Glutamatergic neuron (in vitro differentiated cells): Measurements from ENCODE around the gene RAD51D. TPM values are rescaled to one million over a fixed set of nuclear protein-coding genes. Genes with fewer than 3 reads are reported as not detected.

Experiments
- DNase-seq: peaks from one replicate; pipeline ENCODE4 v3.0.0; 2022
- H3K27ac Mint-ChIP-seq: one replicate; pipeline ENCODE4 v1.8.0; 2020; ENCODE audit warnings: mild to moderate bottlenecking, mixed read lengths, inconsistent platforms; ENCODE audit not compliant: unreplicated experiment
- H3K27me3 Mint-ChIP-seq: one replicate; pipeline ENCODE4 v1.8.0; 2020; ENCODE audit warnings: mild to moderate bottlenecking, moderate library complexity, mixed read lengths, inconsistent platforms; ENCODE audit not compliant: unreplicated experiment
- H3K36me3 Mint-ChIP-seq: one replicate; pipeline ENCODE4 v1.8.0; 2020; ENCODE audit warnings: mild to moderate bottlenecking, mixed read lengths, inconsistent platforms; ENCODE audit not compliant: unreplicated experiment
- H3K4me1 Mint-ChIP-seq: one replicate; pipeline ENCODE4 v1.8.0; 2020; ENCODE audit warnings: mild to moderate bottlenecking, low read depth, mixed read lengths, inconsistent platforms; ENCODE audit not compliant: unreplicated experiment
- H3K4me3 Mint-ChIP-seq: one replicate; pipeline ENCODE4 v1.8.0; 2020; ENCODE audit warnings: mild to moderate bottlenecking, mixed read lengths, inconsistent platforms; ENCODE audit not compliant: unreplicated experiment
- H3K9me3 Mint-ChIP-seq: one replicate; pipeline ENCODE4 v1.8.0; 2020; ENCODE audit warnings: mild to moderate bottlenecking, moderate library complexity, mixed read lengths, inconsistent platforms; ENCODE audit not compliant: unreplicated experiment
- CTCF ChIP-seq: fragments of 200-600 bp; sonication (generic); IDR thresholded peaks from one replicate; pipeline ENCODE4 v1.5.0; 2021; ENCODE audit not compliant: partially characterized antibody, unreplicated experiment
- long read RNA-seq: library from polyadenylated mRNA; unstranded; transcript quantifications from one replicate; pipeline ENCODE4 v2.0.0, GENCODE V29; 2020; ENCODE audit not compliant: unreplicated experiment
- total RNA-seq: library from RNA; stranded (reverse); fragmentation: NEBNext Ultra II Directional; extraction: Animal tissue kit (Norgen Biotek cat#: 25700); gene quantifications from one replicate; pipeline ENCODE4 v1.2.1, GENCODE V29; 2021; ENCODE audit not compliant: unreplicated experiment

RAD51D gene
- total RNA-seq, result 10.1 TPM
- long read RNA-seq, full-length matches to known transcripts, result 7 of 8 reads
- long read RNA-seq, partial matches to known transcripts, result 1 of 8 reads
- long read RNA-seq, other reads (novel, unspliced or antisense), result 0 of 8 reads

DNA sequence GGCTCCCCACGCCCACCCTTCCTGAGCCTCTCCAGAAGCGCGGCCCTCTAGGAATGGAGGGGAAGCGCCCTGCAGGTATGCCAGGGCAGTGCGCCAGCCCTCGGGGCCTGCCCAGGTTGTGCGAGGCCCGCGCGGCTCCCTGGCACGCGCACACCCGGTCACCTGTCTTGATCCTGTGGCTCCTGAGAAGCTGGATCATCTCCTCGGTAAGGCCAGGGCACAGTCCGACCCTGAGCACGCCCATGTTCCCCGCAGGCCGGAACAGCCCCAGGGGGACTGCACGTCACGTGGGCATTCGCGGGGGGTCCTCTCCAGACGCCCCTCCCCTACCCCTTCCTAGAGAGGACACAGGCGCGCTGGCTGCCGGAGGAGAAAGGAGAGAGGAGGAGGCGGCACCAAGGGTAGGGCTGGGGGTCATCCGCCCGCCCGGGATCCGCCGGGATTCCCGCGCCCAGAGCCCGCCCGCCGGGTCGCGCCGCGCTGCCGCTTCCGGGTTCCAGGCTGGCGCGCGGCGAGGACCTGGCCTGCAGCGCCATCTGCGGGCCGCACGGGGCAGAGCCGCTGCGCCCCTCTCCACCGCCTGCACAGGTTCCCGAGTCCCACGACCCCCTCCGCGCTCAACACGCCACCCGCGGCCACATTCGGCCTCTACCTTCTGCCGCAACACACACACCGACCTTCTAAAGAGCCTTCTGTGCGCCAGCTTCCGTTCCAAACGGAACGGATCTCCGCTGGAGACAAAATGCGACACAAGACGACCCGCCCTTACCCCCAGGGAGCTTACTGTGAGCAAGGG lies at the start of gene RAD51D:
RAD51D (minus strand) TSS at position 491 of the 796 bp plus-strand sequence; CDS start at position 244, 247 bp downstream.
- DNase-seq, result peak; percentile 87
- H3K4me3 Mint-ChIP-seq, result peak within 1 kb of the TSS; percentile 97
- H3K36me3 Mint-ChIP-seq, result no peaks in the 10 kb centered on the region
- peaks cover 4% of the 10 kb centered on the region for H3K4me1 Mint-ChIP-seq
- peak; percentile 88 for TF ChIP-seq CTCF
- peak within 1 kb of the TSS; percentile 95 for H3K27ac Mint-ChIP-seq
- peaks cover 3% of the 10 kb centered on the region for H3K27me3 Mint-ChIP-seq
- H3K9me3 Mint-ChIP-seq, result peaks cover 6% of the 10 kb centered on the region

DNA sequence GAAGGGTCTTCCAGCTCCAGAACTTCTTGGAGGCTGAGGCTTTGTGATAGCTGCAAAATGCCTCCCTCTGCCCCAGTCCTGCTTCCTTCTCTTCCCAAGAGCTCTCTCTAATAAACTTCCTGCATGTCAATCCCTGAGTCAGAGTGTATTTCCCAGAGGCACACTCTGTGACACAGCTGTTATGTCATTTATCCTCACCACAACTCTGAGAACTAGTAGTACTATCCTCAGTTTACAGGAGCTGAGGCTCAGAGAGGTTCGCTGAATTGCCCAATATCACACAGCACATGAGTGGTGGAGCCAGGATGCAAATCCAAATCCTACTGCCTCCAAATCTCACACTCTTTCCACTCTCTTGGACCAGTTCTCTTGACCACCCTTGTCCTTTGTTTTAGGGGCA lies 48.0 kb upstream of the RAD51D start:
- peaks cover 2% of the 10 kb centered on the region for H3K4me1 Mint-ChIP-seq
- no peak overlapping the region for H3K4me3 Mint-ChIP-seq
- no peaks in the 10 kb centered on the region for H3K27me3 Mint-ChIP-seq
- no peak for DNase-seq
- peaks cover 3% of the 10 kb centered on the region for H3K9me3 Mint-ChIP-seq
- peaks cover 4% of the 10 kb centered on the region for H3K36me3 Mint-ChIP-seq
- TF ChIP-seq CTCF, result no peak
- no peak overlapping the region for H3K27ac Mint-ChIP-seq

DNA sequence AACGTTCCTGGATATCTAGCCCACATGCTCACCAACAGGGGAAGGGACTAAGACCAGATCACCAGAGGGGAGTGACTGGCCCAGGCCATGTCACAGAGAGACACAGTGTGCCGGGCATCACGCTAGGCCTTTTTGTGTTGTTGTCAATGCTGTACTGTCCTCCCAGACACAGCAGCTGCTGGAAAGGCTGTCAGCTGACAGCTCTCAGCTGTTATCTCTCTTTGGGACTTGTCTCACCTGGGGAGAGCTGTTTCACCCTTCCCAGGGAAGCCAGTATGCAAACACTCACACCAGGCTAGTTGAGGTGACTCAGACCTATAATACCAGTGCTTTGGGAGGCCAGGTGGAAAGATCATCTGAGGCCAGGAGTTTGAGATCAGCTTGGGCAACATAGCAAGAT lies 47.4 kb upstream of the RAD51D start:
- Mint-ChIP-seq H3K4me1 (peaks cover 2% of the 10 kb centered on the region), H3K36me3 (peaks cover 4% of the 10 kb centered on the region), H3K27ac (no peak overlapping the region), H3K4me3 (no peak overlapping the region), H3K9me3 (peaks cover 3% of the 10 kb centered on the region), H3K27me3 (no peaks in the 10 kb centered on the region)
- no peak for TF ChIP-seq CTCF
- DNase-seq, result no peak

DNA sequence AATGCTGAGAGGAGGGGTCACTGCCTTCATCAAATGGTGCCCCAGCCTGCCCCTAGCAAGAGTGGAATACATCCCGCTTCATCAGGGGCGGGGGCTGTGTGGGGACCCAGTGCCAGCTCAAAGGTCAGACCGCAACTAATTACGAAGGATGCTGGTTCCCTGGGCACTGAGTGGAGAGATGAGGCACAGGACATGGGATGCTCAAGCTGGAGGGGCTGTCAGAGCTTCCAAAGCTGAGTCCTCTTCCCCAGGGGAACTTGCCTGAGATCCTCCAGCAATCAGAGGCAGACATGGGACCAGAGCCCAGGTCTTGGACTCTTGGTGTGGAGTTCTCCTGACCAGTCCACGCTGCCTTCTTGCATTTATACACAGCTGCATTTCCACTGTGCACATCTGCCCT lies 46.9 kb upstream of the RAD51D start:
- no peak for TF ChIP-seq CTCF
- DNase-seq, result no peak
- no peak overlapping the region for H3K27ac Mint-ChIP-seq
- peaks cover 4% of the 10 kb centered on the region for H3K36me3 Mint-ChIP-seq
- H3K27me3 Mint-ChIP-seq, result no peaks in the 10 kb centered on the region
- peaks cover 3% of the 10 kb centered on the region for H3K9me3 Mint-ChIP-seq
- no peak overlapping the region for H3K4me3 Mint-ChIP-seq
- H3K4me1 Mint-ChIP-seq, result peaks cover 2% of the 10 kb centered on the region

DNA sequence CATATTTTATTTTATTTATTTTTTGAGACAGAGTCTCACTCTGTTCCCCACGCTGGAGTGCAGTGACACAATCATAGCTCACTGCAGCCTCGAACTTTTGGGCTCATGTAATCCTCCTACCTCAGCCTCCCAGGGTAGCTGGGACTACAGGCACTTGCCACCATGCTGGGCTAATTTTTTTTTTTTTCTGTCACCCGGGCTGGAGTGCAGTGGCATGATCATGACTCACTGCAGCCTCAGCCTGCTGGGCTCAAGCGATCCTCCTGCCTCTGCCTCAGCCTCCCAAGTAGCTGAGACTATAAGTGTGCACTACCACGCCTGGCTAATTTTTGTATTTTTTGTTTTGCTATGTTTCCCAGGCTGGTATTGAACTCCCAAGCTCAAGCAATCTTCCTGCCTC lies 45.1 kb upstream of the RAD51D start:
- H3K27ac Mint-ChIP-seq, result no peak overlapping the region
- no peak overlapping the region for H3K4me3 Mint-ChIP-seq
- H3K36me3 Mint-ChIP-seq, result peaks cover 4% of the 10 kb centered on the region
- H3K9me3 Mint-ChIP-seq, result peaks cover 3% of the 10 kb centered on the region
- no peaks in the 10 kb centered on the region for H3K27me3 Mint-ChIP-seq
- no peak for TF ChIP-seq CTCF
- H3K4me1 Mint-ChIP-seq, result peaks cover 2% of the 10 kb centered on the region
- no peak for DNase-seq
